ENCODE measurements around the gene SLC25A47.

DNA sequence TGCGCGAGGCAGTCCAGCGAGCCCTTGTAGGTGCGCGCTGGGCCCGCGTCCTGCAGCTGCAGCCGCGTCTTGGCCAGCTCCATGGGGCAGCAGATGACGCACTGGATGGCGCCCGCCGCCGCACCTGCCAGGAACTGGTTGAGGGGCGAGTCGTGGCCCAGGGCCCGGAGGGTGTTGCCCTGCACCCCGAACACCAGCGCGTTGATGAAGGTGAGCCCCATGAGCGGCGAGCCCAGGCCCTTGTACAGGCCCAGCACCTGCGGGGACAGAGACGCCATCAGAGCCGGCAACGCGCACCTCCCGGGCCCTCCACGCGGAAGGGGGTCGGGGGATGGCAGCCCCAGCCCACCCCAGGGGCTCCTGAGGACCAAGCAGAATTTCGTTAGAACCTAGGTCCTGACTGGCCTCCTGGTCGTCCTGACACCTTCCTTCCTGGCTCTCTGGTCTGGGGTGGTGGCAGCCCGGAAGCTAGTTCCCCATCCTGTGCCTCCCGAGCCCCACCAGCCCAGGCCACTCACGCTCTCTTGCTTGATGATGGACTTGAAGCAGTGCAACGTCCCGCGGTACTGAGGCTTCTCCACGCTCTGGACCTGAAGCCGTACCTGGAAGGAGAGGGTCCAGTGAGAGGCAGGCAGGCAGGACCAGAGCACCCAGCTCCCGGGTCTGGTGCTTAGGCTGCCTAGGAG is 30.2 kb upstream of the SLC25A47 start:
- TF ChIP-seq SUZ12 (IDR thresholded peaks at IDR 0.05; ENCODE audit: extremely low read depth, insufficient read depth, insufficient read length) (no peak), ZNF274 (IDR thresholded peaks at IDR 0.05; ENCODE audit: low read depth, low read length) (no peak)

Data from NT2/D1 (cell line).